Osteoblast (primary cell): ENCODE measurements around the gene IL3. TPM values are rescaled to one million over a fixed set of nuclear protein-coding genes. Genes with fewer than 3 reads are reported as not detected.
A peak's percentile ranks its signal among the peaks of the same experiment; 100 is the strongest.
"Not testable (repeated sequence)": the region's sequence is repeated elsewhere in the genome, so short reads cannot be mapped to it uniquely, and the experiment has no call there.

Source experiments
- DNase-seq: peaks from one replicate; pipeline ENCODE4 v3.0.0; 2011; ENCODE audit warnings: low spot score, mixed read lengths; ENCODE audit not compliant: insufficient read length; ENCODE audit errors: missing footprints
- H2AFZ ChIP-seq: 2 replicates; pipeline ENCODE4 v1.6.0; 2011; ENCODE audit warnings: mild to moderate bottlenecking, low read length
- H3K27ac ChIP-seq: 2 replicates; pipeline ENCODE4 v1.5.1; 2011; ENCODE audit warnings: mild to moderate bottlenecking, low read depth, low read length, moderate library complexity
- H3K27me3 ChIP-seq: 2 replicates; pipeline ENCODE4 v1.6.0; 2012; ENCODE audit warnings: mild to moderate bottlenecking, control low read depth, inconsistent platforms, low read length, moderate library complexity; ENCODE audit not compliant: insufficient read depth
- H3K36me3 ChIP-seq: 2 replicates; pipeline ENCODE4 v1.5.1; 2011; ENCODE audit warnings: mild to moderate bottlenecking, low read length, control low read depth, moderate library complexity; ENCODE audit not compliant: insufficient read depth
- H3K4me1 ChIP-seq: 2 replicates; pipeline ENCODE4 v1.5.1; 2011; ENCODE audit warnings: mild to moderate bottlenecking, low read length, control low read depth, moderate library complexity; ENCODE audit not compliant: insufficient read depth
- H3K4me2 ChIP-seq: 2 replicates; pipeline ENCODE4 v1.6.0; 2011; ENCODE audit warnings: mild to moderate bottlenecking, low read length; ENCODE audit not compliant: insufficient read depth
- H3K4me3 ChIP-seq: fragments of 200-600 bp; sonication (generic); 3 replicates; pipeline ENCODE4 v1.5.1; 2012; ENCODE audit warnings: mild to moderate bottlenecking, low read length, inconsistent platforms; ENCODE audit not compliant: insufficient read depth
- H3K79me2 ChIP-seq: 2 replicates; pipeline ENCODE4 v1.6.0; 2012; ENCODE audit warnings: mild to moderate bottlenecking, low read length, control low read depth, inconsistent platforms; ENCODE audit not compliant: insufficient read depth
- H3K9me3 ChIP-seq: 2 replicates; pipeline ENCODE4 v1.5.1; 2011; ENCODE audit warnings: low read depth, low read length, control low read depth
- H4K20me1 ChIP-seq: 2 replicates; pipeline ENCODE4 v1.6.0; 2012; ENCODE audit warnings: mild to moderate bottlenecking, low read length, control low read depth; ENCODE audit not compliant: insufficient read depth
- CTCF ChIP-seq: IDR thresholded peaks from 2 replicates; pipeline ENCODE4 v1.5.1; 2011; ENCODE audit warnings: mild to moderate bottlenecking, low read depth, low read length, moderate library complexity; ENCODE audit errors: extremely low read depth
- total RNA-seq: library from RNA; depleted of rRNA; stranded (reverse); fragments of >200 nt; gene quantifications from 2 replicates; pipeline ENCODE4 v1.2.3, GENCODE V29; 2012

IL3 gene
- total RNA-seq, 1 donor = not detected

- H3K27me3 ChIP-seq = no peaks in the 10 kb centered on the region
- peak overlapping the region; percentile 92 for H3K27ac ChIP-seq
- H3K9me3 ChIP-seq = no peaks in the 10 kb centered on the region
- no peaks in the 10 kb centered on the region for H4K20me1 ChIP-seq
- H3K4me1 ChIP-seq = peaks cover 36% of the 10 kb centered on the region
- H3K36me3 ChIP-seq = no peaks in the 10 kb centered on the region
- no peak overlapping the region for H3K4me3 ChIP-seq
- H2AFZ ChIP-seq = peak overlapping the region; percentile 58
- H3K79me2 ChIP-seq = no peaks in the 10 kb centered on the region
- peak overlapping the region; percentile 54 for H3K4me2 ChIP-seq
- no peak for TF ChIP-seq CTCF
- DNase-seq = peak; percentile 96
Measured at GRCh38 chr5:132103332-132103951, 43.0 kb downstream of the IL3 start.

GRCh38 chr5:132103969-132104391, 43.5 kb downstream of the IL3 start:
- Histone ChIP-seq H3K4me1 (peaks cover 30% of the 10 kb centered on the region), H3K79me2 (no peaks in the 10 kb centered on the region), H3K9me3 (no peaks in the 10 kb centered on the region), H3K27ac (peak overlapping the region; percentile 92), H3K27me3 (no peaks in the 10 kb centered on the region), H3K36me3 (no peaks in the 10 kb centered on the region), H3K4me2 (peak overlapping the region; percentile 14), H4K20me1 (no peaks in the 10 kb centered on the region), H3K4me3 (no peak overlapping the region), H2AFZ (no peak overlapping the region)
- TF ChIP-seq CTCF = no peak
- DNase-seq = no peak

DNA sequence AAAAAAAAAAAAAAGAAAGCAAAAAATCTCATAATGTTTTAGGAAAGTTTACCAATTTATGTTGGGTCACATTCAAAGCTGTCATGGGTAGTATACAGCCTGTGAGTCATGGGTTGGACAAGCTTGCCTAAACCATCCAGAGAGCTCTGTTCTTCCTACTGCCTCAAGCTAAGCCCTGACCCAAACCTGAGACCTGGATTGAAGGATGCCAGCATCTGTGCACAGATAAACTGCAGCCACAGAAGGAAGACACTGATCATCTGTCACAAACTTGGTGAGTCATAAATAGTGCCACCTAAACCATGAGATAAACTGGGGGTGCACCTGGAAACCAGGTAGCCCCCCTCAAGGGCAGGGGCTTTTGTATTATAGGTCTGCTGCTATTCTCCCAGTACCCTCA, 44.1 kb downstream of the IL3 start:
- no peak for TF ChIP-seq CTCF
- DNase-seq = peak; percentile 13
- peaks cover 24% of the 10 kb centered on the region for H3K4me1 ChIP-seq
- H3K9me3 ChIP-seq = no peaks in the 10 kb centered on the region
- H3K27me3 ChIP-seq = no peaks in the 10 kb centered on the region
- H3K4me3 ChIP-seq = no peak overlapping the region
- no peaks in the 10 kb centered on the region for H3K79me2 ChIP-seq
- H3K4me2 ChIP-seq = no peak overlapping the region
- H3K36me3 ChIP-seq = no peaks in the 10 kb centered on the region
- no peaks in the 10 kb centered on the region for H4K20me1 ChIP-seq
- H2AFZ ChIP-seq = no peak overlapping the region
- peak overlapping the region; percentile 92 for H3K27ac ChIP-seq

DNA sequence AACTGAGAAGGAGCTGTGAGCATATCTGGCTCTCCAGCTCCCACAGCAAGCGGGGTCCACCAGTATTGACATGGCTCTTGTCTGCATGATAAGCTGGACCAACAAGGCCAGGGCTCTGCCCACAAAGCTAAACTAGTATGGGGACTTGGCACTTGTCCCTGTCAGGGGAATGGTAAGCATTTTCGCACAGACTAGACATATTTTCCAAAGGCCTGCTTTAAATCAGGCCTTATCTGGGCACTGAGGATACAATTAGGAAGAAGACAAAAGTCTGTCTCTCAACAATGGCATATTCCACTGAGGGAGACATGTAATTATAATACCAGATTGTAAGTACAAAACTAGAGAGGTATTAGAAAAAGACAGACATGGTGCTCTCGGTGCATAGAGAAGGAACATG, 45.2 kb downstream of the IL3 start:
- H3K4me1 ChIP-seq = peaks cover 23% of the 10 kb centered on the region
- DNase-seq = no peak
- H4K20me1 ChIP-seq = no peaks in the 10 kb centered on the region
- H3K27me3 ChIP-seq = no peaks in the 10 kb centered on the region
- no peaks in the 10 kb centered on the region for H3K9me3 ChIP-seq
- no peak for TF ChIP-seq CTCF
- no peak overlapping the region for H3K4me3 ChIP-seq
- no peaks in the 10 kb centered on the region for H3K36me3 ChIP-seq
- H2AFZ ChIP-seq = no peak overlapping the region
- H3K4me2 ChIP-seq = no peak overlapping the region
- H3K27ac ChIP-seq = no peak overlapping the region
- H3K79me2 ChIP-seq = no peaks in the 10 kb centered on the region

DNA sequence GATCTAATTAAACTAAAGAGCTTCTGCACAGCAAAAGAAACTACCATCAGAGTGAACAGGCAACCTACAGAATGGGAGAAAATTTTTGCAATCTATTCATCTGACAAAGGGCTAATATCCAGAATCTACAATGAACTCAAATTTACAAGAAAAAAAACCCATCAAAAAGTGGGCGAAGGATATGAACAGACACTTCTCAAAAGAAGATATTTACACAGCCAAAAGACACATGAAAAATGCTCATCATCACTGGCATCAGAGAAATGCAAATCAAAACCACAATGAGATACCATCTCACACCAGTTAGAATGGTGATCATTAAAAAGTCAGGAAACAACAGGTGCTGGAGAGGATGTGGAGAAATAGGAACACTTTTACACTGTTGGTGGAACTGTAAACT, 48.0 kb downstream of the IL3 start:
- H3K9me3 ChIP-seq, H3K4me3 ChIP-seq, H3K27me3 ChIP-seq, H3K36me3 ChIP-seq, H3K27ac ChIP-seq, H4K20me1 ChIP-seq, H3K79me2 ChIP-seq, H2AFZ ChIP-seq, DNase-seq, H3K4me2 ChIP-seq: not testable (repeated sequence)
- H3K4me1 ChIP-seq = peaks cover 13% of the 10 kb centered on the region

GRCh38 chr5:132108957-132109356, 48.5 kb downstream of the IL3 start:
- not testable (repeated sequence) for H4K20me1 ChIP-seq, H3K4me2 ChIP-seq, DNase-seq, H3K27me3 ChIP-seq, H3K9me3 ChIP-seq, H3K79me2 ChIP-seq, H3K27ac ChIP-seq, H3K4me1 ChIP-seq, H3K36me3 ChIP-seq, H3K4me3 ChIP-seq, H2AFZ ChIP-seq
